OCI-LY7 (cell line): ENCODE data around the gene RBM25.
"Not testable (repeated sequence)": the region's sequence is repeated elsewhere in the genome, so short reads cannot be mapped to it uniquely, and the experiment has no call there.

Source experiments
- EZH2phosphoT487 ChIP-seq: fragments of 200-600 bp; sonication (generic); IDR thresholded peaks from 2 replicates; pipeline ENCODE4 v1.6.1; 2018; ENCODE audit warnings: low read depth, borderline replicate concordance, mild to moderate bottlenecking, mixed run types, antibody characterized with exemption, low read length, moderate library complexity, mixed read lengths
- TF ChIP-seq, protein P1 (sequence below): fragments of 200-600 bp; sonication (generic); conservative IDR thresholded peaks from 2 replicates; pipeline ENCODE4 v1.5.1; 2014; ENCODE audit warnings: mild to moderate bottlenecking, antibody characterized with exemption, low read length, moderate library complexity, mixed read lengths

DNA sequence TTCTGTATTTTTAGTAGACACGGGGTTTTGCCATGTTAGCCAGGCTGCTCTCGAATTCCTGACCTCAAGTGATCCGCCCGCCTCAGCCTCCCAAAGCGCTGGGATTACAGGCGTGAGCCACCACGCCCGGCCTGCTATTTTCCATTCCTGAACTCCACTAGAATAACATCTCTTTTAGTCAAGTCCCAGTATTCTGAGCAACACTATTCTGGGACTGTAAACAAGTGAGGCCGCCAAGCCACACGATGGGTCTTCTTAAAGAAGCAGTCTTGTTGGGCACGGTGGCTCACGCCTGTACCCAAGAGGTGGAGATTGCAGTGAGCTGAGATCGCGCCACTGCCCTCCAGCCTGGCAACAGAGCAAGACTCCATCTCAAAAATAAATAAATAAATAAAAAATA, 42.8 kb upstream of the RBM25 start:
- TF ChIP-seq, protein P1, sequence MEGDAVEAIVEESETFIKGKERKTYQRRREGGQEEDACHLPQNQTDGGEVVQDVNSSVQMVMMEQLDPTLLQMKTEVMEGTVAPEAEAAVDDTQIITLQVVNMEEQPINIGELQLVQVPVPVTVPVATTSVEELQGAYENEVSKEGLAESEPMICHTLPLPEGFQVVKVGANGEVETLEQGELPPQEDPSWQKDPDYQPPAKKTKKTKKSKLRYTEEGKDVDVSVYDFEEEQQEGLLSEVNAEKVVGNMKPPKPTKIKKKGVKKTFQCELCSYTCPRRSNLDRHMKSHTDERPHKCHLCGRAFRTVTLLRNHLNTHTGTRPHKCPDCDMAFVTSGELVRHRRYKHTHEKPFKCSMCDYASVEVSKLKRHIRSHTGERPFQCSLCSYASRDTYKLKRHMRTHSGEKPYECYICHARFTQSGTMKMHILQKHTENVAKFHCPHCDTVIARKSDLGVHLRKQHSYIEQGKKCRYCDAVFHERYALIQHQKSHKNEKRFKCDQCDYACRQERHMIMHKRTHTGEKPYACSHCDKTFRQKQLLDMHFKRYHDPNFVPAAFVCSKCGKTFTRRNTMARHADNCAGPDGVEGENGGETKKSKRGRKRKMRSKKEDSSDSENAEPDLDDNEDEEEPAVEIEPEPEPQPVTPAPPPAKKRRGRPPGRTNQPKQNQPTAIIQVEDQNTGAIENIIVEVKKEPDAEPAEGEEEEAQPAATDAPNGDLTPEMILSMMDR = not testable (repeated sequence)
- not testable (repeated sequence) for TF ChIP-seq EZH2phosphoT487
